MM.1S (cell line): ENCODE data around the gene MYO1E.

ENCODE experiments used
- DNase-seq: peaks from one replicate; pipeline ENCODE4 v3.0.0-alpha.2; 2015
- H2AFZ ChIP-seq: fragments of 300-600 bp; sonication (generic); 2 replicates; pipeline ENCODE4 v1.6.0; 2016; ENCODE audit warnings: antibody characterized with exemption, low read length
- H3F3A ChIP-seq: fragments of 300-600 bp; sonication (generic); 2 replicates; pipeline ENCODE4 v1.6.1; 2016; ENCODE audit warnings: mild to moderate bottlenecking, antibody characterized with exemption, low read length, moderate library complexity, mixed read lengths; ENCODE audit not compliant: insufficient read depth
- H3K27ac ChIP-seq: fragments of 300-600 bp; sonication (generic); 2 replicates; pipeline ENCODE4 v1.5.1; 2016; ENCODE audit warnings: mild to moderate bottlenecking, low read length
- H3K27me3 ChIP-seq: fragments of 300-600 bp; sonication (generic); replicated peaks from 2 replicates; pipeline ENCODE4 v1.6.0; 2016; ENCODE audit warnings: low read length; ENCODE audit not compliant: insufficient read depth
- H3K36me3 ChIP-seq: fragments of 300-600 bp; sonication (generic); replicated peaks from 2 replicates; pipeline ENCODE4 v1.6.1; 2016; ENCODE audit warnings: mild to moderate bottlenecking, low read length, mixed read lengths; ENCODE audit not compliant: insufficient read depth
- H3K4me1 ChIP-seq: fragments of 300-600 bp; sonication (generic); 2 replicates; pipeline ENCODE4 v1.6.1; 2016; ENCODE audit warnings: low read length, mixed read lengths
- H3K4me2 ChIP-seq: fragments of 300-600 bp; sonication (generic); 2 replicates; pipeline ENCODE4 v1.6.0; 2016; ENCODE audit warnings: low read depth, low read length
- H3K4me3 ChIP-seq: fragments of 300-600 bp; sonication (generic); 2 replicates; pipeline ENCODE4 v1.5.1; 2016; ENCODE audit warnings: low read length, mixed read lengths
- H3K79me2 ChIP-seq: fragments of 300-600 bp; sonication (generic); 2 replicates; pipeline ENCODE4 v1.6.1; 2016; ENCODE audit warnings: mixed run types, low read length, mixed read lengths
- H3K9ac ChIP-seq: fragments of 300-600 bp; sonication (generic); 2 replicates; pipeline ENCODE4 v1.6.1; 2016; ENCODE audit warnings: low read length, mixed read lengths
- H3K9me2 ChIP-seq: fragments of 300-600 bp; sonication (generic); replicated peaks from 2 replicates; pipeline ENCODE4 v1.6.1; 2016; ENCODE audit warnings: mild to moderate bottlenecking, low read length, mixed read lengths; ENCODE audit not compliant: insufficient read depth
- H3K9me3 ChIP-seq: fragments of 300-600 bp; sonication (generic); replicated peaks from 2 replicates; pipeline ENCODE4 v1.6.1; 2016; ENCODE audit warnings: mild to moderate bottlenecking, low read length, mixed read lengths; ENCODE audit not compliant: insufficient read depth
- H4K20me1 ChIP-seq: fragments of 300-600 bp; sonication (generic); 2 replicates; pipeline ENCODE4 v1.6.1; 2016; ENCODE audit warnings: mild to moderate bottlenecking, low read length, moderate library complexity, mixed read lengths; ENCODE audit not compliant: insufficient read depth
- CTCF ChIP-seq: fragments of 300-600 bp; sonication (generic); IDR thresholded peaks from 2 replicates; pipeline ENCODE4 v1.5.1; 2016; ENCODE audit warnings: antibody characterized with exemption, low read length, mixed read lengths
- EZH2 ChIP-seq: fragments of 300-600 bp; sonication (generic); optimal IDR thresholded peaks from 2 replicates; pipeline ENCODE3; 2017; ENCODE audit warnings: low read depth, mild to moderate bottlenecking, antibody characterized with exemption, low read length, mixed read lengths
- EZH2phosphoT487 ChIP-seq: fragments of 300-600 bp; sonication (generic); IDR thresholded peaks from 2 replicates; pipeline ENCODE4 v1.6.1; 2018; ENCODE audit warnings: antibody characterized with exemption, low read length

Gene MYO1E

GRCh38 chr15:59376733-59377132, 4.1 kb upstream of the MYO1E start:
- Histone ChIP-seq H3K9ac (no peak overlapping the region), H3K79me2 (no peaks in the 10 kb centered on the region), H3K4me1 (no peaks in the 10 kb centered on the region), H3K36me3 (no peaks in the 10 kb centered on the region), H3K9me3 (no peaks in the 10 kb centered on the region), H3F3A (no peaks in the 10 kb centered on the region), H3K4me2 (no peak overlapping the region), H3K9me2 (no peaks in the 10 kb centered on the region), H3K27ac (no peak overlapping the region), H2AFZ (no peak overlapping the region), H3K27me3 (peaks cover 13% of the 10 kb centered on the region), H3K4me3 (no peak overlapping the region), H4K20me1 (no peaks in the 10 kb centered on the region)
- TF ChIP-seq CTCF (no peak), EZH2phosphoT487 (no peak), EZH2 (no peak)
- no peak for DNase-seq

DNA sequence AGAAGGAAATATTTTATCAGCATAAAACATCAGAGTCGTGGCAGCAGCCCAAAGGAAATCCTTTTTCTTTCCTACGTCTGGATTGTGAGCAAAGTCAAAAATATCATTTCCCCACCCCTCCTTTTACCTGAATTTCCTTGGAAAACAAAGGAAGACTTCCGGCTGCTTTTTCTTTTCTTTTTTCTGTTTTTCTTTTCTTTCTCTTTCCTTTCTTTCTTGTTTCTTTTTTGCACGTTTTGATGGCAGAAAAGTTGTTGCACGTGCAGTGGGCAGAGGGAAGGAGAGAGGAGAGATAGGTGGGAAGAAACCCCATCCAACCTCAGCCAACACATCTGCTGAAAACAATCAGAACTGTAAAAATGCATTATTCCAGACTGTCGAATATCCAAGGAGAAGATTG, 544 bp upstream of the MYO1E start:
- Histone ChIP-seq H3K27ac (no peak overlapping the region), H4K20me1 (no peaks in the 10 kb centered on the region), H3K4me3 (no peak overlapping the region), H3K79me2 (no peaks in the 10 kb centered on the region), H3K9ac (no peak overlapping the region), H3F3A (no peaks in the 10 kb centered on the region), H3K9me3 (no peaks in the 10 kb centered on the region), H3K4me2 (no peak overlapping the region), H3K9me2 (no peaks in the 10 kb centered on the region), H3K27me3 (peaks cover 19% of the 10 kb centered on the region), H2AFZ (no peak overlapping the region), H3K4me1 (no peaks in the 10 kb centered on the region), H3K36me3 (no peaks in the 10 kb centered on the region)
- DNase-seq, result no peak
- no peak for TF ChIP-seq CTCF
- TF ChIP-seq EZH2phosphoT487, result no peak
- no peak for TF ChIP-seq EZH2

DNA sequence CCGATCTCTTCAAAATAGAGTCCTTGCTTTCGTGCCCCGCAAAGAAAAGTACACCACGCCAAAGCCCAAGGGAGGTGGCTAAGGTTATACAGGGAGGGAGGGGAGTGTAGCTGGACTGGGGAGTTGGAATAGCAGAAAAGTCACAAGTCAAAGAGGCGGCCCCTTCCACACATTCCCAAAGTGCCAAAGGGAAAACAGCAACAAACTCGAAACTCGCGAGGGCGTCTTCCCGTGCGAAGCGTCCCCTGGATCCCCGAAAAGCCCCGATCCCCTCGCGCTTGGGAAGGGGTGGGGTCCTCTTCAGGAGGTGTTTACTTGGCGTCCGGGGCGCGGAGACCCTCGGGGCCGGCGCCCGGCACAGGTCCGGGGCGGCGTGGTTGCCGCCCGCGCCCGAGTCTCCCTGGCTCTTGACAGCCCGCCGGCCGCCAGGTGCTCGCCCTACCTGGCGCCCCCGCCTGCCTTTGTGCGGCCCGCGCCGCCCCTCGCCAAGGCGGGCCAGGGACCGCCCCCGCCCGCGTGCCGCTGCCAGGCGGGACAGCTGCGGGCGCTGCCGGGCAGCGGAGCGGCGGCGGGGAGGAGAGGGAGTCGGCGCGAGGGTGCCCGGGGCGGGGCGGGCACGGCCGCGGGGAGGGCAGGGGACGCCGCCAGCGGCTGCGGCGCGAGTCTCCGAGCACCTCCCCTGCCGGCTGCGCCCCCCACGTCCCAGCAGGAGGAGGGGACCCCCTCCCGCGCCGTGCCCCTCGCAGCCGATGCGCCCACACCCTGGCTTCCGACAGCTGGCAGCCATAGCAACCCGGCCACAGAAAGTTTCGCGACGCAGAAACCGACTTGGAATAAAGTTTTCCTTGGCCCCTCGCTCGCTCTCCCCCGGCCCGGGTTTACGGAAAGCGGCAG, 966 bp downstream of the MYO1E start:
- H3F3A ChIP-seq, result no peaks in the 10 kb centered on the region
- no peaks in the 10 kb centered on the region for H3K36me3 ChIP-seq
- no peak overlapping the region for H3K27ac ChIP-seq
- no peaks in the 10 kb centered on the region for H3K9me2 ChIP-seq
- no peaks in the 10 kb centered on the region for H4K20me1 ChIP-seq
- no peak for DNase-seq
- TF ChIP-seq EZH2 (no peak), CTCF (no peak), EZH2phosphoT487 (no peak)
- H3K9me3 ChIP-seq, result no peaks in the 10 kb centered on the region
- H2AFZ ChIP-seq, result peak overlapping the region; percentile 74
- peaks cover 19% of the 10 kb centered on the region for H3K27me3 ChIP-seq
- H3K4me3 ChIP-seq, result peak overlapping the region; percentile 67
- H3K4me1 ChIP-seq, result no peaks in the 10 kb centered on the region
- peak overlapping the region; percentile 99 for H3K4me2 ChIP-seq
- no peaks in the 10 kb centered on the region for H3K79me2 ChIP-seq
- peak overlapping the region; percentile 18; the same call in 1 of the 2 replicates for H3K9ac ChIP-seq
